Smooth muscle cell (in vitro differentiated cells): ENCODE measurements around the gene DNAAF5. TPM values are rescaled to one million over a fixed set of nuclear protein-coding genes. Genes with fewer than 3 reads are reported as not detected.

Experiments
- DNase-seq: peaks from one replicate; lab custom pipeline; 2025; ENCODE audit not compliant: unreplicated experiment; lab: John Stamatoyannopoulos, UW
- H2AFZ ChIP-seq: fragments of 200-600 bp; sonication (generic); 2 replicates; pipeline ENCODE4 v1.6.0; 2016; ENCODE audit warnings: antibody characterized with exemption, low read depth, mild to moderate bottlenecking
- H3F3A ChIP-seq: fragments of 200-600 bp; sonication (generic); 2 replicates; pipeline ENCODE4 v1.6.0; 2017; ENCODE audit warnings: antibody characterized with exemption, low read depth
- H3K27ac ChIP-seq: fragments of 200-600 bp; sonication (generic); 2 replicates; pipeline ENCODE4 v1.5.1; 2016; ENCODE audit warnings: low read depth, mild to moderate bottlenecking
- H3K27me3 ChIP-seq: fragments of 200-600 bp; sonication (generic); 2 replicates; pipeline ENCODE4 v1.6.1; 2016; ENCODE audit warnings: low read depth, mild to moderate bottlenecking
- H3K36me3 ChIP-seq: fragments of 200-600 bp; sonication (generic); 2 replicates; pipeline ENCODE4 v1.5.1; 2016; ENCODE audit warnings: low read depth
- H3K4me1 ChIP-seq: fragments of 200-600 bp; sonication (generic); 2 replicates; pipeline ENCODE4 v1.5.1; 2016; ENCODE audit warnings: low read depth
- H3K4me2 ChIP-seq: fragments of 200-600 bp; sonication (generic); 2 replicates; pipeline ENCODE4 v1.6.0; 2016; ENCODE audit warnings: mild to moderate bottlenecking
- H3K4me3 ChIP-seq: fragments of 200-600 bp; sonication (generic); 2 replicates; pipeline ENCODE4 v1.5.1; 2016; ENCODE audit warnings: mild to moderate bottlenecking
- H3K79me2 ChIP-seq: fragments of 200-600 bp; sonication (generic); 2 replicates; pipeline ENCODE4 v1.6.0; 2016; ENCODE audit warnings: low read depth, mild to moderate bottlenecking
- H3K9ac ChIP-seq: fragments of 200-600 bp; sonication (generic); 2 replicates; pipeline ENCODE4 v1.6.0; 2016; ENCODE audit warnings: low read depth
- H3K9me3 ChIP-seq: fragments of 200-600 bp; sonication (generic); replicated peaks from 2 replicates; pipeline ENCODE4 v1.5.1; 2016; ENCODE audit warnings: low read depth
- H4K20me1 ChIP-seq: fragments of 200-600 bp; sonication (generic); 2 replicates; pipeline ENCODE4 v1.6.0; 2016; ENCODE audit warnings: low read depth
- WGBS: methylation state at CpG from one replicate; pipeline ENCODE4 v1.1.7; 2016; ENCODE audit warnings: low lambda C conversion rate; 5-methylcytosine and 5-hydroxymethylcytosine counted together
- polyA plus RNA-seq: library from polyadenylated mRNA; unstranded; fragments of >200 nt; fragmentation: Nextera tagmentation; extraction: Ambion mirVana; gene quantifications from 2 replicates; pipeline ENCODE4 v1.2.1, GENCODE V29; 2016
- total RNA-seq: library from RNA; depleted of rRNA; stranded (reverse); fragments of >200 nt; gene quantifications from 2 replicates; pipeline ENCODE4 v1.2.3, GENCODE V29; 2014
- TF ChIP-seq, protein P1 (sequence below): fragments of 200-600 bp; sonication (generic); IDR thresholded peaks from 2 replicates; pipeline ENCODE4 v1.5.1; 2017; ENCODE audit warnings: borderline replicate concordance, mild to moderate bottlenecking, antibody characterized with exemption; ENCODE audit not compliant: insufficient read depth, poor library complexity, severe bottlenecking

DNAAF5 gene
- total and polyA plus RNA-seq, 2 experiments from 2014 or later, result 13.9 to 17.0 TPM

DNA sequence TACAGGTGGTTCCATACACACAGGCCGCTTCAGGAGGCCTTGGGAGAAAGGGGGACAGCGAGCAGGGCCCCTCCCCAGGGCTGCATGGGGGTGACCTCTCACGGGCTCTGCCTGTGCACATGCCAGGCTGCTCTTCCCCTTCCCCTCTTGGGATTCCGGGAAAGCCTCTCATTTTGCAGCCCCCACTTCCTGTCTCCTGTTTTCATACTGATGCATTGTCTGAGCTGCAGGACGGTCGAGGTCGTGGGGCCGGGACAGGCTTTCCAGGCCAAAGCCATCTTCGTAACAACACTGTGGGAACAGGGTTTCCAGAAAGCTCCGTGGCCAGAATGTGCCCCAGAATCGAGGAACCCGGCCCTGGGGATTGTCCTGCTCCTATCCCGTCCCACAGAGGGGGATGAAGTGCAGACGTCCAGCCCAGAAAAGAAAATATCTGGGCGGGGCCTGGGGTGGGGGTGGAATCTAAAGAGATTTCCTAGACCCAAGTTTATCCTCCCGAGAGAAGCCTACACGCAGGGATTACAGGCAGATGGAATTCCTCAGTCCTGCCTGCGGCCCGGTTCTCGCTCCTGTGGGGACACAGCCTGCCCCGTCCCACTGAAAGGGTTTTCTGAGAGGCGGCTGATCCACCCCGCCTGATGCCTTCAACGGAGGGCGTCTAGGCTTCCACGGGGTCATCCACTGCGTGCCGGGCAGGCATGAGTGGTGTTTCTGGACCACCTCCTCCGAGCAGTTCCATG is 29.5 kb upstream of the DNAAF5 start:
- Histone ChIP-seq H3K27ac (no peak overlapping the region), H3K4me3 (no peak overlapping the region), H3K9ac (no peak overlapping the region), H2AFZ (no peak overlapping the region), H3K79me2 (no peaks in the 10 kb centered on the region), H3K4me1 (no peaks in the 10 kb centered on the region), H4K20me1 (no peaks in the 10 kb centered on the region), H3K9me3 (no peaks in the 10 kb centered on the region), H3K27me3 (no peaks in the 10 kb centered on the region), H3F3A (no peaks in the 10 kb centered on the region), H3K36me3 (no peaks in the 10 kb centered on the region), H3K4me2 (no peak overlapping the region)
- TF ChIP-seq, protein P1, sequence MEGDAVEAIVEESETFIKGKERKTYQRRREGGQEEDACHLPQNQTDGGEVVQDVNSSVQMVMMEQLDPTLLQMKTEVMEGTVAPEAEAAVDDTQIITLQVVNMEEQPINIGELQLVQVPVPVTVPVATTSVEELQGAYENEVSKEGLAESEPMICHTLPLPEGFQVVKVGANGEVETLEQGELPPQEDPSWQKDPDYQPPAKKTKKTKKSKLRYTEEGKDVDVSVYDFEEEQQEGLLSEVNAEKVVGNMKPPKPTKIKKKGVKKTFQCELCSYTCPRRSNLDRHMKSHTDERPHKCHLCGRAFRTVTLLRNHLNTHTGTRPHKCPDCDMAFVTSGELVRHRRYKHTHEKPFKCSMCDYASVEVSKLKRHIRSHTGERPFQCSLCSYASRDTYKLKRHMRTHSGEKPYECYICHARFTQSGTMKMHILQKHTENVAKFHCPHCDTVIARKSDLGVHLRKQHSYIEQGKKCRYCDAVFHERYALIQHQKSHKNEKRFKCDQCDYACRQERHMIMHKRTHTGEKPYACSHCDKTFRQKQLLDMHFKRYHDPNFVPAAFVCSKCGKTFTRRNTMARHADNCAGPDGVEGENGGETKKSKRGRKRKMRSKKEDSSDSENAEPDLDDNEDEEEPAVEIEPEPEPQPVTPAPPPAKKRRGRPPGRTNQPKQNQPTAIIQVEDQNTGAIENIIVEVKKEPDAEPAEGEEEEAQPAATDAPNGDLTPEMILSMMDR, result no peak
- DNase-seq, result no peak
- WGBS, result 73% methylated on average over 29 of the region's 29 CpGs

DNA sequence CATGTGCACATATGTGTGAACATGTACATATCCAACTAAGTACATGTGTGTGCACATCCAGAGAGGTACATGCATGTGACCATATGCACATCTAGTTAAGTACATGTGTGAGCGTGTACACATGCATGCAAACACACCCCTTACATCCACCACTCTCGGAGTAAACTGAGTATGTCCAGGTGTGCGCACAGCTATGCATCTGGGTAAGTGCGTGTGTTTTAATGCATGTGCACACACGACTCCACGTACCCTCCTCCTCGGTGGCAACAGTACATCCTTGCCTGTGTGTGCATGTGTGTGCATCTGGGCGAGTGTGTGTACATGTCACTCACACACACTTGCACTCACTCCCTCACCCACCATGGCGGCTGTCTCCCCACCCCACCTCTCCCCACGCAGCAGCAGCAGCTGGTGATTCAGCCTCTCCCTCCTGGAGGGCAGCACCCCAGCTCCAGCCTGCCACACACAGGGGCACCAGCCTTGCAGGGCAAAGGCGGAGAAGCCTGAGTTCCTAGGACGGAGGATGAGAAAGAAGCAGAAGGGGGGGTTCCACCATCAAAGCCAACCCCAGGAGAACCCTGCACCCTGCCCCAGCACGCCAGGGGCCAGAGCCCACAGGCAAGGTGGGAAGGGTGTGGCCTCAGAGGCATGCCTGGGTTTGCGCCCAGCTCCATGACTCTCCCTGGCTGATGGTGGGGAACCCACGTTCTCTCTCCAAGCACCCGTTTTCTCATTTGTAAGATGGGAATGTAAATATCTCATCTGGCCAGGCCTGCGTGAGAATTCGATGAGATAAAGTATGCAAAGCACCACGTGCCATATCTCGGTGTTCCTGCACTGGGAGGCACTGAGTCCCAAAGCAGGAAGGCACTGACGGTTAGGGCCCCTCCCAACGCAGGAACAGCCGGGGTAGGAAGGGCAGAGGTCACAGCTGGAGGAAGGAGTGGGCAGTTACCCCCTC is 27.7 kb upstream of the DNAAF5 start:
- 93% methylated on average over 22 of the region's 23 CpGs for whole genome bisulfite sequencing
- TF ChIP-seq, protein P1, result no peak
- Histone ChIP-seq H2AFZ (no peak overlapping the region), H3K4me2 (no peak overlapping the region), H3K4me3 (no peak overlapping the region), H4K20me1 (no peaks in the 10 kb centered on the region), H3K79me2 (no peaks in the 10 kb centered on the region), H3K9ac (no peak overlapping the region), H3K27ac (no peak overlapping the region), H3K36me3 (no peaks in the 10 kb centered on the region), H3K9me3 (no peaks in the 10 kb centered on the region), H3K4me1 (no peaks in the 10 kb centered on the region), H3F3A (no peaks in the 10 kb centered on the region), H3K27me3 (no peaks in the 10 kb centered on the region)
- no peak for DNase-seq

DNA sequence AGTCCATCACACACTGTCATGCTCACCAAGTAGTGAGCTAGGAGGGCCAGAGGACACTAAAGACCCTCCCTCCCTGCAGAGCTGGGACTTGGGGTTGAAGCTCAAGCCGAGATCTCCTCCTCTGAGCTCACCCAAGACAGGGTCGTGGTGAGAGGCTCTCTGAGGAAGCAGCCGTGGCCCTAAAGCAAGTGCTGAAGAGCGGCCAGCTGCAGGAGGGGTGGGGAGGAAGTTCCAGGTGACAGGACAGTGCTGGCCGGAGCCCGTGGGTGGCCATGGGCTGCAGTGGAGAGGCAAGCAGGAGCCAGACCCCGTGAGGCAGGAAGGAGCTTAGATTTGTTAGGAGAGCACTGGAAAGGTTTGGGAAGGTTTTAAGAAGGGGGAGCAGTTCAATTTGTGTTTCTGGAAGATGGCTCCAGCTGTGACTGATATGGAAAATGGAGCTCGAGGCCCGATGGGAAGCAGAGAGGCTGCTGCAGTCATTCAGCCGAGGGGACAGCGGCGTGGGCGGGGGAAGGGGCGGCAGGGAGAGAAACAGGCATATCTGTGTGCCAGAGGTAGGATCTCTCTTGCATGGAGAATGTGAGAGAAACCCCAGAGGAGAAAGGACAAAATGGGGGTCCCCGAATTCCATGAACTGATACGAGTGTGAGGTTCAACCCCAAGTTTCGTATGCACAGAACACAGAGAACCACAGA is 26.9 kb upstream of the DNAAF5 start:
- WGBS, result 89% methylated on average over 17 of the region's 17 CpGs
- Histone ChIP-seq H3K27ac (no peak overlapping the region), H3K9ac (no peak overlapping the region), H3K4me3 (no peak overlapping the region), H3K36me3 (no peaks in the 10 kb centered on the region), H3K4me1 (no peaks in the 10 kb centered on the region), H3F3A (no peaks in the 10 kb centered on the region), H4K20me1 (no peaks in the 10 kb centered on the region), H3K9me3 (no peaks in the 10 kb centered on the region), H3K27me3 (no peaks in the 10 kb centered on the region), H3K79me2 (no peaks in the 10 kb centered on the region), H2AFZ (no peak overlapping the region), H3K4me2 (no peak overlapping the region)
- TF ChIP-seq, protein P1, result no peak
- DNase-seq, result no peak
